GM12874 (cell line): ENCODE measurements around the gene TPO.

Experiments used
- CTCF ChIP-seq: IDR thresholded peaks from 2 replicates; pipeline ENCODE4 v1.5.1; 2011; ENCODE audit warnings: low read depth, mild to moderate bottlenecking, control low read depth, low read length, moderate library complexity; ENCODE audit not compliant: insufficient read depth

TPO gene

GRCh38 chr2:1481406-1482252, 68.4 kb downstream of the TPO start:
- no peak for TF ChIP-seq CTCF

GRCh38 chr2:1482253-1482675, 69.0 kb downstream of the TPO start:
- TF ChIP-seq CTCF: no peak

- TF ChIP-seq CTCF: no peak
These were observed 69.7 kb downstream of the TPO start for GRCh38 chr2:1482981-1483380.

- TF ChIP-seq CTCF: no peak
These were observed 70.3 kb downstream of the TPO start for GRCh38 chr2:1483551-1483950.

GRCh38 chr2:1484131-1484884, 71.0 kb downstream of the TPO start:
- TF ChIP-seq CTCF: no peak

- TF ChIP-seq CTCF: no peak
These were observed 73.4 kb downstream of the TPO start for GRCh38 chr2:1486670-1487069.

GRCh38 chr2:1487758-1488157, 74.5 kb downstream of the TPO start:
- no peak for TF ChIP-seq CTCF
